HL-60 (cell line): Measurements from ENCODE around the gene EML6.

Source experiments
- DNase-seq, 2 experiments: peaks; one replicate each; pipeline ENCODE4 v3.0.0-alpha.2; 2010 to 2020; ENCODE audit warnings: low read depth in 1 of 2, low spot score in 1 of 2
- H3K27ac ChIP-seq: fragments of 250-450 bp; sonication (Bioruptor Pico); replicated peaks from 2 replicates; pipeline ENCODE4 v1.5.1; 2020; ENCODE audit warnings: mild to moderate bottlenecking, moderate library complexity
- H3K27me3 ChIP-seq: fragments of 250-450 bp; sonication (Bioruptor Pico); 2 replicates; pipeline ENCODE4 v1.5.1; 2021; ENCODE audit warnings: mild to moderate bottlenecking, moderate library complexity; ENCODE audit not compliant: insufficient read depth, poor library complexity, severe bottlenecking
- H3K4me3 ChIP-seq: replicated peaks from 2 replicates; pipeline ENCODE4 v1.5.1; 2011; ENCODE audit warnings: mild to moderate bottlenecking, control low read depth, low read length; ENCODE audit not compliant: insufficient read depth
- CTCF ChIP-seq: IDR thresholded peaks from one replicate; pipeline ENCODE4 v1.5.1; 2011; ENCODE audit warnings: low read length, control low read depth, inconsistent platforms; ENCODE audit not compliant: insufficient read depth
- GABPA ChIP-seq: IDR thresholded peaks from 2 replicates; pipeline ENCODE4 v1.6.1; 2012; ENCODE audit warnings: low read depth
- POLR2AphosphoS5 ChIP-seq: IDR thresholded peaks from 2 replicates; pipeline ENCODE4 v1.6.1; 2012; ENCODE audit warnings: low read depth
- SPI1 ChIP-seq: IDR thresholded peaks from 2 replicates; pipeline ENCODE4 v1.6.1; 2012; ENCODE audit warnings: low read depth, mild to moderate bottlenecking, borderline replicate concordance
- TF ChIP-seq, protein P1 (sequence below): IDR thresholded peaks from 2 replicates; pipeline ENCODE4 v1.6.1; 2012; ENCODE audit warnings: low read depth; ENCODE audit not compliant: insufficient replicate concordance

Gene EML6

GRCh38 chr2:54755641-54756326 is 32.3 kb downstream of the EML6 start:
- Histone ChIP-seq H3K27ac (no peak overlapping the region; the same call in 1 of the 2 replicates), H3K27me3 (no peaks in the 10 kb centered on the region), H3K4me3 (no peak overlapping the region)
- DNase-seq = peak in 1 of 2 experiments; percentile 38
- TF ChIP-seq GABPA = no peak
- TF ChIP-seq CTCF = no peak
- no peak for TF ChIP-seq POLR2AphosphoS5
- no peak for TF ChIP-seq SPI1
- TF ChIP-seq, protein P1, sequence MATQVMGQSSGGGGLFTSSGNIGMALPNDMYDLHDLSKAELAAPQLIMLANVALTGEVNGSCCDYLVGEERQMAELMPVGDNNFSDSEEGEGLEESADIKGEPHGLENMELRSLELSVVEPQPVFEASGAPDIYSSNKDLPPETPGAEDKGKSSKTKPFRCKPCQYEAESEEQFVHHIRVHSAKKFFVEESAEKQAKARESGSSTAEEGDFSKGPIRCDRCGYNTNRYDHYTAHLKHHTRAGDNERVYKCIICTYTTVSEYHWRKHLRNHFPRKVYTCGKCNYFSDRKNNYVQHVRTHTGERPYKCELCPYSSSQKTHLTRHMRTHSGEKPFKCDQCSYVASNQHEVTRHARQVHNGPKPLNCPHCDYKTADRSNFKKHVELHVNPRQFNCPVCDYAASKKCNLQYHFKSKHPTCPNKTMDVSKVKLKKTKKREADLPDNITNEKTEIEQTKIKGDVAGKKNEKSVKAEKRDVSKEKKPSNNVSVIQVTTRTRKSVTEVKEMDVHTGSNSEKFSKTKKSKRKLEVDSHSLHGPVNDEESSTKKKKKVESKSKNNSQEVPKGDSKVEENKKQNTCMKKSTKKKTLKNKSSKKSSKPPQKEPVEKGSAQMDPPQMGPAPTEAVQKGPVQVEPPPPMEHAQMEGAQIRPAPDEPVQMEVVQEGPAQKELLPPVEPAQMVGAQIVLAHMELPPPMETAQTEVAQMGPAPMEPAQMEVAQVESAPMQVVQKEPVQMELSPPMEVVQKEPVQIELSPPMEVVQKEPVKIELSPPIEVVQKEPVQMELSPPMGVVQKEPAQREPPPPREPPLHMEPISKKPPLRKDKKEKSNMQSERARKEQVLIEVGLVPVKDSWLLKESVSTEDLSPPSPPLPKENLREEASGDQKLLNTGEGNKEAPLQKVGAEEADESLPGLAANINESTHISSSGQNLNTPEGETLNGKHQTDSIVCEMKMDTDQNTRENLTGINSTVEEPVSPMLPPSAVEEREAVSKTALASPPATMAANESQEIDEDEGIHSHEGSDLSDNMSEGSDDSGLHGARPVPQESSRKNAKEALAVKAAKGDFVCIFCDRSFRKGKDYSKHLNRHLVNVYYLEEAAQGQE = no peak

DNA sequence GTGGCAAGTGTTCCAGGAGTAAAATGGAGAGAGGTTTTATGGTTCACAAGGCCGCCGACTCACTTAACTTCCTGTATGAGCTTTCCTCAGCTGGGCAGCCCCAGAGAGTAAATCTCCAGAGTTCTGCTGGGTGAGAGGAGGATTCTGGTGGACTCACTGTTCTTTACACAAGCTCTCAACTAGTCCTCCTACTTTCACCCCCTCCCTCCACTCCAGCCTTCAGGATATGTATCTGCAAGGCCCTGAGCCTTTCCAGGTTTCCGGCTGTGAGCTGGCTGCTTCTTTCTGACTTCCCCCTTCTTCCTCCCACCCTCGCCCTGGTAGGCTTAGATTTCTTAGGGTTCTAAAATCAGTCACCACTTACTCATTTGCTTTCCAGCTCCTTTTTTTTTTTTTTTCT is 34.0 kb downstream of the EML6 start:
- TF ChIP-seq GABPA = no peak
- TF ChIP-seq, protein P1 = no peak
- TF ChIP-seq SPI1 = peak; percentile 39; the same call in 1 of the 2 replicates
- TF ChIP-seq CTCF = no peak
- TF ChIP-seq POLR2AphosphoS5 = no peak
- H3K4me3 ChIP-seq = no peak overlapping the region
- DNase-seq = peak in 1 of 2 experiments; percentile 30
- H3K27me3 ChIP-seq = no peaks in the 10 kb centered on the region
- H3K27ac ChIP-seq = no peak overlapping the region

DNA sequence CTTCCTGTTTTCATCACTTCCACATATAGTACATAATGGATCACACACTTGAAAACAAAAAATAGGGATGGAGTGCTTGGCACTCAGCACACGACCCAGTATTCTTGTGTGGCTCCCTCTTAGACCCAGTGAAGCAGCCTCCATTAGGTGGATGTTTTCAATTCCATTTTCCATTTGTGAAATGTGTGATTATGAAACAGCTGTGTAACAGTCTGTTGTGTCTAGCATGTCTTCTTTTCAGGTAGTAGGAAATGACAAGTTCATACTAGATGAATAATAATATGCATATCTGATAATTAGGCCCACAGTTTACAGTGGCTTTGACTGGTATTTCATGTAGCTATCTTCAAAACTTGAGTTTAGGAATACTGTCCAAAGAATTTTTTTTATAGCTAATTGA is 35.5 kb downstream of the EML6 start:
- no peaks in the 10 kb centered on the region for H3K27me3 ChIP-seq
- DNase-seq = no peak
- no peak overlapping the region for H3K4me3 ChIP-seq
- no peak overlapping the region for H3K27ac ChIP-seq
- TF ChIP-seq GABPA = no peak
- TF ChIP-seq SPI1 = no peak
- no peak for TF ChIP-seq POLR2AphosphoS5
- no peak for TF ChIP-seq CTCF
- TF ChIP-seq, protein P1 = no peak
